Immature natural killer cell (primary cell): ENCODE data around the gene CCDC134. TPM values are rescaled to one million over a fixed set of nuclear protein-coding genes. Genes with fewer than 3 reads are reported as not detected.
A peak's percentile ranks its signal among the peaks of the same experiment; 100 is the strongest.

Experiments
- DNase-seq, 3 donors: peaks; one replicate each; pipeline ENCODE4 v3.0.0; 2022; ENCODE audit warnings: mixed read lengths in 1 of 3
- H3K27ac Mint-ChIP-seq, 6 donors: one replicate each; pipeline ENCODE4 v1.8.0; 2020; ENCODE audit warnings: mixed read lengths in 6 of 6, mild to moderate bottlenecking in 5 of 6, inconsistent platforms in 4 of 6, moderate library complexity in 3 of 6
- H3K27me3 Mint-ChIP-seq, 3 donors: one replicate each; pipeline ENCODE4 v1.8.0; 2020 to 2021; ENCODE audit warnings: low read depth in 3 of 3, mild to moderate bottlenecking in 3 of 3, mixed read lengths in 3 of 3, moderate library complexity in 3 of 3, inconsistent platforms in 1 of 3
- H3K36me3 Mint-ChIP-seq, 3 donors: one replicate each; pipeline ENCODE4 v1.8.0; 2020; ENCODE audit warnings: mixed read lengths in 3 of 3, inconsistent platforms in 2 of 3, mild to moderate bottlenecking in 2 of 3
- H3K4me1 Mint-ChIP-seq, 2 donors: one replicate each; pipeline ENCODE4 v1.8.0; 2020; ENCODE audit warnings: inconsistent platforms in 2 of 2, mild to moderate bottlenecking in 2 of 2, mixed read lengths in 2 of 2, moderate library complexity in 1 of 2
- H3K4me3 Mint-ChIP-seq, 5 donors: one replicate each; pipeline ENCODE4 v1.8.0; 2020; ENCODE audit warnings: mild to moderate bottlenecking in 5 of 5, mixed read lengths in 5 of 5, inconsistent platforms in 3 of 5, moderate library complexity in 3 of 5
- H3K9me3 Mint-ChIP-seq, 6 donors: one replicate each; pipeline ENCODE4 v1.8.0; 2020; ENCODE audit warnings: mild to moderate bottlenecking in 6 of 6, mixed read lengths in 6 of 6, inconsistent platforms in 4 of 6, moderate library complexity in 3 of 6
- polyA plus RNA-seq, 3 donors: library from polyadenylated mRNA; unstranded; fragments of 300-500 nt; fragmentation: Illumina TruSeq; gene quantifications; one replicate each; pipeline ENCODE4 v1.2.3, GENCODE V29; 2021

CCDC134 gene
- polyA plus RNA-seq, 3 donors from 2014 or later: 1.8 to 6.6 (median 4.2) TPM

GRCh38 chr22:41801886-41802285 lies 1.4 kb downstream of the CCDC134 start:
- Mint-ChIP-seq H3K27me3 (peaks cover 5 to 10% (median 7%) of the 10 kb centered on the region in 3 donors), H3K27ac (peak overlapping the region in 5 of 6 donors; percentile 96 to 99 (median 97))
- no peak for DNase-seq

GRCh38 chr22:41805639-41806038 lies 5.2 kb downstream of the CCDC134 start:
- Mint-ChIP-seq H3K4me1 (peaks cover 22 to 24% of the 10 kb centered on the region in 2 donors), H3K9me3 (no peaks in the 10 kb centered on the region), H3K27ac (no peak overlapping the region), H3K4me3 (no peak overlapping the region), H3K36me3 (peaks cover 0 to 16% (median 3%) of the 10 kb centered on the region in 3 donors), H3K27me3 (peaks cover 0 to 2% (median under 1%) of the 10 kb centered on the region in 3 donors)
- DNase-seq: no peak

More at GRCh38 chr22:41801886-41802285, 1.4 kb downstream of the CCDC134 start:
- H3K4me3 Mint-ChIP-seq: peak overlapping the region; percentile 97 to 99 (median 98)
- no peaks in the 10 kb centered on the region for H3K9me3 Mint-ChIP-seq
- peaks cover 34 to 42% of the 10 kb centered on the region in 2 donors for H3K4me1 Mint-ChIP-seq
- peaks cover 0 to 5% (median 3%) of the 10 kb centered on the region in 3 donors for H3K36me3 Mint-ChIP-seq

- no peak overlapping the region for H3K4me3 Mint-ChIP-seq
- H3K27ac Mint-ChIP-seq: no peak overlapping the region
- no peaks in the 10 kb centered on the region for H3K9me3 Mint-ChIP-seq
- H3K27me3 Mint-ChIP-seq: no peaks in the 10 kb centered on the region
- DNase-seq: no peak
- H3K4me1 Mint-ChIP-seq: peaks cover 4 to 6% of the 10 kb centered on the region in 2 donors
- peaks cover 0 to 16% (median 0%) of the 10 kb centered on the region in 3 donors for H3K36me3 Mint-ChIP-seq
Measured at GRCh38 chr22:41808400-41808799, 7.9 kb downstream of the CCDC134 start.

GRCh38 chr22:41810022-41810421 lies 9.5 kb downstream of the CCDC134 start:
- Mint-ChIP-seq H3K4me3 (no peak overlapping the region), H3K27ac (no peak overlapping the region), H3K36me3 (peaks cover 0 to 16% (median 3%) of the 10 kb centered on the region in 3 donors), H3K27me3 (no peaks in the 10 kb centered on the region), H3K9me3 (no peaks in the 10 kb centered on the region), H3K4me1 (peaks cover 0 to 2% of the 10 kb centered on the region in 2 donors)
- DNase-seq: no peak

- Mint-ChIP-seq H3K27ac (no peak overlapping the region), H3K9me3 (no peaks in the 10 kb centered on the region), H3K36me3 (peaks cover 5 to 19% (median 9%) of the 10 kb centered on the region in 3 donors), H3K4me3 (no peak overlapping the region), H3K4me1 (peaks cover 0 to 2% of the 10 kb centered on the region in 2 donors), H3K27me3 (no peaks in the 10 kb centered on the region)
- DNase-seq: no peak
Measured at GRCh38 chr22:41812805-41813545, 12.5 kb downstream of the CCDC134 start.

- Mint-ChIP-seq H3K36me3 (peaks cover 5 to 17% (median 9%) of the 10 kb centered on the region in 3 donors), H3K4me3 (no peak overlapping the region), H3K9me3 (no peaks in the 10 kb centered on the region), H3K27me3 (no peaks in the 10 kb centered on the region), H3K27ac (no peak overlapping the region), H3K4me1 (peaks cover 0 to 2% of the 10 kb centered on the region in 2 donors)
- DNase-seq: no peak
Measured at GRCh38 chr22:41813726-41814410, 13.4 kb downstream of the CCDC134 start.

GRCh38 chr22:41815716-41816115 lies 15.2 kb downstream of the CCDC134 start:
- Mint-ChIP-seq H3K9me3 (no peaks in the 10 kb centered on the region), H3K4me1 (peaks cover 0 to 2% of the 10 kb centered on the region in 2 donors), H3K4me3 (no peak overlapping the region), H3K36me3 (peaks cover 5 to 9% (median 7%) of the 10 kb centered on the region in 3 donors), H3K27me3 (no peaks in the 10 kb centered on the region), H3K27ac (no peak overlapping the region)
- DNase-seq: no peak

GRCh38 chr22:41816241-41816640 lies 15.8 kb downstream of the CCDC134 start:
- Mint-ChIP-seq H3K27ac (peak overlapping the region in 1 of 6 donors; percentile 30), H3K9me3 (no peaks in the 10 kb centered on the region)

GRCh38 chr22:41816871-41817270 lies 16.4 kb downstream of the CCDC134 start:
- H3K4me1 Mint-ChIP-seq: peaks cover 0 to 2% of the 10 kb centered on the region in 2 donors
- peaks cover 5 to 9% (median 8%) of the 10 kb centered on the region in 3 donors for H3K36me3 Mint-ChIP-seq
- H3K9me3 Mint-ChIP-seq: no peaks in the 10 kb centered on the region
- H3K4me3 Mint-ChIP-seq: no peak overlapping the region
- no peaks in the 10 kb centered on the region for H3K27me3 Mint-ChIP-seq
- peak overlapping the region in 1 of 6 donors; percentile 20 for H3K27ac Mint-ChIP-seq
- no peak for DNase-seq

More at GRCh38 chr22:41816241-41816640, 15.8 kb downstream of the CCDC134 start:
- H3K36me3 Mint-ChIP-seq: peaks cover 5 to 9% (median 8%) of the 10 kb centered on the region in 3 donors
- no peaks in the 10 kb centered on the region for H3K27me3 Mint-ChIP-seq
- no peak overlapping the region for H3K4me3 Mint-ChIP-seq
- no peak for DNase-seq
- H3K4me1 Mint-ChIP-seq: peaks cover 0 to 2% of the 10 kb centered on the region in 2 donors

- H3K4me1 Mint-ChIP-seq: peaks cover 5 to 10% of the 10 kb centered on the region in 2 donors
- H3K9me3 Mint-ChIP-seq: no peaks in the 10 kb centered on the region
- H3K36me3 Mint-ChIP-seq: peaks cover 5 to 9% (median 8%) of the 10 kb centered on the region in 3 donors
- no peak overlapping the region for H3K4me3 Mint-ChIP-seq
- H3K27me3 Mint-ChIP-seq: peaks cover 0 to 1% (median 0%) of the 10 kb centered on the region in 3 donors
- H3K27ac Mint-ChIP-seq: no peak overlapping the region
- no peak for DNase-seq
Measured at GRCh38 chr22:41818011-41818410, 17.5 kb downstream of the CCDC134 start.

GRCh38 chr22:41818596-41818995 lies 18.1 kb downstream of the CCDC134 start:
- no peak overlapping the region for H3K27ac Mint-ChIP-seq
- peaks cover 0 to 1% (median 0%) of the 10 kb centered on the region in 3 donors for H3K27me3 Mint-ChIP-seq
- no peak for DNase-seq
- peaks cover 6 to 10% of the 10 kb centered on the region in 2 donors for H3K4me1 Mint-ChIP-seq
- no peak overlapping the region for H3K4me3 Mint-ChIP-seq
- H3K36me3 Mint-ChIP-seq: peaks cover 5 to 9% (median 8%) of the 10 kb centered on the region in 3 donors
- no peaks in the 10 kb centered on the region for H3K9me3 Mint-ChIP-seq

GRCh38 chr22:41819257-41819656 lies 18.8 kb downstream of the CCDC134 start:
- peaks cover 6 to 10% of the 10 kb centered on the region in 2 donors for H3K4me1 Mint-ChIP-seq
- H3K36me3 Mint-ChIP-seq: peaks cover 5 to 9% (median 8%) of the 10 kb centered on the region in 3 donors
- no peak overlapping the region for H3K4me3 Mint-ChIP-seq
- no peak for DNase-seq
- H3K27me3 Mint-ChIP-seq: peaks cover 0 to 1% (median 0%) of the 10 kb centered on the region in 3 donors
- no peaks in the 10 kb centered on the region for H3K9me3 Mint-ChIP-seq
- H3K27ac Mint-ChIP-seq: peak overlapping the region in 1 of 6 donors; percentile 10

- Mint-ChIP-seq H3K9me3 (no peaks in the 10 kb centered on the region), H3K36me3 (peaks cover 5 to 10% (median 10%) of the 10 kb centered on the region in 3 donors), H3K27me3 (peaks cover 0 to 1% (median 0%) of the 10 kb centered on the region in 3 donors), H3K4me1 (peaks cover 6 to 8% of the 10 kb centered on the region in 2 donors), H3K4me3 (no peak overlapping the region), H3K27ac (peak overlapping the region in 4 of 6 donors; percentile 9 to 62 (median 36))
- no peak for DNase-seq
Measured at GRCh38 chr22:41820447-41820846, 20.0 kb downstream of the CCDC134 start.
